SH-SY5Y (cell line): ENCODE measurements around the gene ULBP2.

Experiments used
- GATA2 ChIP-seq: IDR thresholded peaks from 2 replicates; pipeline ENCODE4 v1.6.1; 2011; ENCODE audit warnings: mild to moderate bottlenecking, low read depth, low read length
- GATA3 ChIP-seq: IDR thresholded peaks from 2 replicates; pipeline ENCODE4 v1.6.1; 2011; ENCODE audit warnings: low read depth, mild to moderate bottlenecking, low read length, moderate library complexity

- TF ChIP-seq GATA3 (no peak), GATA2 (no peak)
Measured at GRCh38 chr6:149896491-149896890, 45.3 kb upstream of the ULBP2 start.
